HEK293T (cell line): Measurements from ENCODE around the gene SAXO1.

Source experiments
- BHLHE40 ChIP-seq: fragments of 450-650 bp; IDR thresholded peaks from 2 replicates; pipeline ENCODE4 v1.6.1; 2016; ENCODE audit warnings: mild to moderate bottlenecking, moderate library complexity, borderline replicate concordance
- LEF1 ChIP-seq: fragments of 450-650 bp; IDR thresholded peaks from 2 replicates; pipeline ENCODE4 v1.6.1; 2017; ENCODE audit warnings: mild to moderate bottlenecking, borderline replicate concordance

- no peak for TF ChIP-seq LEF1
- TF ChIP-seq BHLHE40, result no peak
Observed at GRCh38 chr9:18905028-18905882, 127.8 kb downstream of the SAXO1 start.
